ENCODE data around the gene RPL22L1.
"Not testable (repeated sequence)": the region's sequence is repeated elsewhere in the genome, so short reads cannot be mapped to it uniquely, and the experiment has no call there.

RPL22L1 gene

GRCh38 chr3:170905862-170906261 is 35.9 kb upstream of the RPL22L1 start:
- Histone ChIP-seq H3K27me3 (ENCODE audit: control insufficient read depth, insufficient read depth, low read length, poor library complexity, severe bottlenecking) (peaks cover 26% of the 10 kb centered on the region), H3K27ac (ENCODE audit: insufficient read depth, low read depth, low read length, poor library complexity, severe bottlenecking) (no peak overlapping the region), H3K36me3 (ENCODE audit: control insufficient read depth, insufficient read depth, low read length) (no peaks in the 10 kb centered on the region), H3K4me3 (ENCODE audit: insufficient read depth, low read depth, low read length) (no peak overlapping the region), H3K4me1 (ENCODE audit: control insufficient read depth, insufficient read depth, low read length) (no peaks in the 10 kb centered on the region), H3K9me3 (ENCODE audit: control insufficient read depth, low read length) (no peaks in the 10 kb centered on the region)
- WGBS, 2 experiments: 100% methylated on average over 1 to 2 of the region's 2 CpGs

- Histone ChIP-seq H3K9me3 (ENCODE audit: control insufficient read depth, low read length) (no peaks in the 10 kb centered on the region), H3K36me3 (ENCODE audit: control insufficient read depth, insufficient read depth, low read length) (no peaks in the 10 kb centered on the region), H3K27ac (ENCODE audit: insufficient read depth, low read depth, low read length, poor library complexity, severe bottlenecking) (no peak overlapping the region), H3K4me3 (ENCODE audit: insufficient read depth, low read depth, low read length) (no peak overlapping the region), H3K27me3 (ENCODE audit: control insufficient read depth, insufficient read depth, low read length, poor library complexity, severe bottlenecking) (peaks cover 25% of the 10 kb centered on the region), H3K4me1 (ENCODE audit: control insufficient read depth, insufficient read depth, low read length) (no peaks in the 10 kb centered on the region)
- 92% methylated on average over 3 of the region's 3 CpGs for WGBS, 2 experiments
These were observed 33.1 kb upstream of the RPL22L1 start for GRCh38 chr3:170903123-170903522.

GRCh38 chr3:170899455-170899854 is 29.5 kb upstream of the RPL22L1 start:
- no peak overlapping the region for H3K4me3 ChIP-seq (ENCODE audit: insufficient read depth, low read depth, low read length)
- H3K36me3 ChIP-seq (ENCODE audit: control insufficient read depth, insufficient read depth, low read length): no peaks in the 10 kb centered on the region
- no peaks in the 10 kb centered on the region for H3K27me3 ChIP-seq (ENCODE audit: control insufficient read depth, insufficient read depth, low read length, poor library complexity, severe bottlenecking)
- H3K4me1 ChIP-seq (ENCODE audit: control insufficient read depth, insufficient read depth, low read length): no peaks in the 10 kb centered on the region
- H3K9me3 ChIP-seq (ENCODE audit: control insufficient read depth, low read length): no peaks in the 10 kb centered on the region
- no peak overlapping the region for H3K27ac ChIP-seq (ENCODE audit: insufficient read depth, low read depth, low read length, poor library complexity, severe bottlenecking)
- WGBS, 2 experiments: 100% methylated on average over 1 of the region's 1 CpG; no CpG with 5 or more reads in 1 of the 2 experiments

- 93% methylated on average over 2 of the region's 2 CpGs for WGBS, 2 experiments
- Histone ChIP-seq H3K4me3 (ENCODE audit: insufficient read depth, low read depth, low read length) (no peak overlapping the region), H3K27me3 (ENCODE audit: control insufficient read depth, insufficient read depth, low read length, poor library complexity, severe bottlenecking) (no peaks in the 10 kb centered on the region), H3K36me3 (ENCODE audit: control insufficient read depth, insufficient read depth, low read length) (no peaks in the 10 kb centered on the region), H3K4me1 (ENCODE audit: control insufficient read depth, insufficient read depth, low read length) (no peaks in the 10 kb centered on the region), H3K27ac (ENCODE audit: insufficient read depth, low read depth, low read length, poor library complexity, severe bottlenecking) (no peak overlapping the region), H3K9me3 (ENCODE audit: control insufficient read depth, low read length) (no peaks in the 10 kb centered on the region)
These were observed 28.0 kb upstream of the RPL22L1 start for GRCh38 chr3:170897978-170898377.

- H3K9me3 ChIP-seq (ENCODE audit: control insufficient read depth, low read length); H3K27ac ChIP-seq (ENCODE audit: insufficient read depth, low read depth, low read length, poor library complexity, severe bottlenecking); H3K4me1 ChIP-seq (ENCODE audit: control insufficient read depth, insufficient read depth, low read length); H3K36me3 ChIP-seq (ENCODE audit: control insufficient read depth, insufficient read depth, low read length); H3K4me3 ChIP-seq (ENCODE audit: insufficient read depth, low read depth, low read length); H3K27me3 ChIP-seq (ENCODE audit: control insufficient read depth, insufficient read depth, low read length, poor library complexity, severe bottlenecking): not testable (repeated sequence)
- 90 to 91% methylated on average over 1 of the region's 1 CpG for WGBS, 2 experiments
These were observed 27.2 kb upstream of the RPL22L1 start for GRCh38 chr3:170897199-170897598.

GRCh38 chr3:170896781-170897180 is 26.8 kb upstream of the RPL22L1 start:
- no peaks in the 10 kb centered on the region for H3K9me3 ChIP-seq (ENCODE audit: control insufficient read depth, low read length)
- H3K27ac ChIP-seq (ENCODE audit: insufficient read depth, low read depth, low read length, poor library complexity, severe bottlenecking): no peak overlapping the region
- 90 to 92% methylated on average over 1 of the region's 1 CpG for WGBS, 2 experiments
- no peaks in the 10 kb centered on the region for H3K4me1 ChIP-seq (ENCODE audit: control insufficient read depth, insufficient read depth, low read length)
- H3K36me3 ChIP-seq (ENCODE audit: control insufficient read depth, insufficient read depth, low read length): no peaks in the 10 kb centered on the region
- H3K4me3 ChIP-seq (ENCODE audit: insufficient read depth, low read depth, low read length): no peak overlapping the region
- H3K27me3 ChIP-seq (ENCODE audit: control insufficient read depth, insufficient read depth, low read length, poor library complexity, severe bottlenecking): no peaks in the 10 kb centered on the region

- not testable (repeated sequence) for H3K4me1 ChIP-seq (ENCODE audit: control insufficient read depth, insufficient read depth, low read length); H3K4me3 ChIP-seq (ENCODE audit: insufficient read depth, low read depth, low read length); H3K27me3 ChIP-seq (ENCODE audit: control insufficient read depth, insufficient read depth, low read length, poor library complexity, severe bottlenecking); H3K27ac ChIP-seq (ENCODE audit: insufficient read depth, low read depth, low read length, poor library complexity, severe bottlenecking); H3K36me3 ChIP-seq (ENCODE audit: control insufficient read depth, insufficient read depth, low read length); H3K9me3 ChIP-seq (ENCODE audit: control insufficient read depth, low read length)
- 94 to 96% methylated on average over 5 to 6 of the region's 6 CpGs for WGBS, 2 experiments
These were observed 26.3 kb upstream of the RPL22L1 start for GRCh38 chr3:170896333-170896732.

GRCh38 chr3:170893895-170894294 is 23.9 kb upstream of the RPL22L1 start:
- WGBS, 2 experiments: 96% methylated on average over 8 of the region's 8 CpGs
- H3K9me3 ChIP-seq (ENCODE audit: control insufficient read depth, low read length): no peaks in the 10 kb centered on the region

GRCh38 chr3:170889630-170890029 is 19.6 kb upstream of the RPL22L1 start:
- 100% methylated on average over 1 of the region's 1 CpG; no CpG with 5 or more reads in 1 of the 2 experiments for WGBS, 2 experiments
- Histone ChIP-seq H3K4me1 (ENCODE audit: control insufficient read depth, insufficient read depth, low read length) (no peaks in the 10 kb centered on the region), H3K9me3 (ENCODE audit: control insufficient read depth, low read length) (no peaks in the 10 kb centered on the region), H3K4me3 (ENCODE audit: insufficient read depth, low read depth, low read length) (no peak overlapping the region), H3K36me3 (ENCODE audit: control insufficient read depth, insufficient read depth, low read length) (no peaks in the 10 kb centered on the region), H3K27me3 (ENCODE audit: control insufficient read depth, insufficient read depth, low read length, poor library complexity, severe bottlenecking) (no peaks in the 10 kb centered on the region), H3K27ac (ENCODE audit: insufficient read depth, low read depth, low read length, poor library complexity, severe bottlenecking) (no peak overlapping the region)

More at GRCh38 chr3:170893895-170894294, 23.9 kb upstream of the RPL22L1 start:
- Histone ChIP-seq H3K4me1 (ENCODE audit: control insufficient read depth, insufficient read depth, low read length) (no peaks in the 10 kb centered on the region), H3K4me3 (ENCODE audit: insufficient read depth, low read depth, low read length) (no peak overlapping the region), H3K27me3 (ENCODE audit: control insufficient read depth, insufficient read depth, low read length, poor library complexity, severe bottlenecking) (no peaks in the 10 kb centered on the region), H3K27ac (ENCODE audit: insufficient read depth, low read depth, low read length, poor library complexity, severe bottlenecking) (no peak overlapping the region), H3K36me3 (ENCODE audit: control insufficient read depth, insufficient read depth, low read length) (no peaks in the 10 kb centered on the region)

- Histone ChIP-seq H3K4me1 (ENCODE audit: control insufficient read depth, insufficient read depth, low read length) (no peaks in the 10 kb centered on the region), H3K4me3 (ENCODE audit: insufficient read depth, low read depth, low read length) (no peak overlapping the region), H3K27me3 (ENCODE audit: control insufficient read depth, insufficient read depth, low read length, poor library complexity, severe bottlenecking) (no peaks in the 10 kb centered on the region), H3K27ac (ENCODE audit: insufficient read depth, low read depth, low read length, poor library complexity, severe bottlenecking) (no peak overlapping the region), H3K9me3 (ENCODE audit: control insufficient read depth, low read length) (no peaks in the 10 kb centered on the region), H3K36me3 (ENCODE audit: control insufficient read depth, insufficient read depth, low read length) (no peaks in the 10 kb centered on the region)
These were observed 19.1 kb upstream of the RPL22L1 start for GRCh38 chr3:170889132-170889531.
